ENCODE data around the gene CGREF1.

DNA sequence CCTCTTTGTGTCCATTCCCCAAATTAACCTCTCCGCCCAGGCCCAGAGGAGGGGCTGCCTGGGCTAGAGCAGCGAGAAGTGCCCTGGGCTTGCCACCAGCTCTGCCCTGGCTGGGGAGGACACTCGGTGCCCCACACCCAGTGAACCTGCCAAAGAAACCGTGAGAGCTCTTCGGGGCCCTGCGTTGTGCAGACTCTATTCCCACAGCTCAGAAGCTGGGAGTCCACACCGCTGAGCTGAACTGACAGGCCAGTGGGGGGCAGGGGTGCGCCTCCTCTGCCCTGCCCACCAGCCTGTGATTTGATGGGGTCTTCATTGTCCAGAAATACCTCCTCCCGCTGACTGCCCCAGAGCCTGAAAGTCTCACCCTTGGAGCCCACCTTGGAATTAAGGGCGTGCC, 18.9 kb downstream of the CGREF1 start:
- TF ChIP-seq EZH2 (IDR thresholded peaks at IDR 0.05; ENCODE audit: borderline replicate concordance, insufficient read depth, low read length, poor library complexity, severe bottlenecking) (no peak), RAD21 (conservative IDR thresholded peaks at IDR 0.05) (no peak)
- TF ChIP-seq, protein P1, sequence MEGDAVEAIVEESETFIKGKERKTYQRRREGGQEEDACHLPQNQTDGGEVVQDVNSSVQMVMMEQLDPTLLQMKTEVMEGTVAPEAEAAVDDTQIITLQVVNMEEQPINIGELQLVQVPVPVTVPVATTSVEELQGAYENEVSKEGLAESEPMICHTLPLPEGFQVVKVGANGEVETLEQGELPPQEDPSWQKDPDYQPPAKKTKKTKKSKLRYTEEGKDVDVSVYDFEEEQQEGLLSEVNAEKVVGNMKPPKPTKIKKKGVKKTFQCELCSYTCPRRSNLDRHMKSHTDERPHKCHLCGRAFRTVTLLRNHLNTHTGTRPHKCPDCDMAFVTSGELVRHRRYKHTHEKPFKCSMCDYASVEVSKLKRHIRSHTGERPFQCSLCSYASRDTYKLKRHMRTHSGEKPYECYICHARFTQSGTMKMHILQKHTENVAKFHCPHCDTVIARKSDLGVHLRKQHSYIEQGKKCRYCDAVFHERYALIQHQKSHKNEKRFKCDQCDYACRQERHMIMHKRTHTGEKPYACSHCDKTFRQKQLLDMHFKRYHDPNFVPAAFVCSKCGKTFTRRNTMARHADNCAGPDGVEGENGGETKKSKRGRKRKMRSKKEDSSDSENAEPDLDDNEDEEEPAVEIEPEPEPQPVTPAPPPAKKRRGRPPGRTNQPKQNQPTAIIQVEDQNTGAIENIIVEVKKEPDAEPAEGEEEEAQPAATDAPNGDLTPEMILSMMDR (IDR thresholded peaks at IDR 0.05; ENCODE audit: poor library complexity, severe bottlenecking) = no peak
- TF ChIP-seq, protein P2, sequence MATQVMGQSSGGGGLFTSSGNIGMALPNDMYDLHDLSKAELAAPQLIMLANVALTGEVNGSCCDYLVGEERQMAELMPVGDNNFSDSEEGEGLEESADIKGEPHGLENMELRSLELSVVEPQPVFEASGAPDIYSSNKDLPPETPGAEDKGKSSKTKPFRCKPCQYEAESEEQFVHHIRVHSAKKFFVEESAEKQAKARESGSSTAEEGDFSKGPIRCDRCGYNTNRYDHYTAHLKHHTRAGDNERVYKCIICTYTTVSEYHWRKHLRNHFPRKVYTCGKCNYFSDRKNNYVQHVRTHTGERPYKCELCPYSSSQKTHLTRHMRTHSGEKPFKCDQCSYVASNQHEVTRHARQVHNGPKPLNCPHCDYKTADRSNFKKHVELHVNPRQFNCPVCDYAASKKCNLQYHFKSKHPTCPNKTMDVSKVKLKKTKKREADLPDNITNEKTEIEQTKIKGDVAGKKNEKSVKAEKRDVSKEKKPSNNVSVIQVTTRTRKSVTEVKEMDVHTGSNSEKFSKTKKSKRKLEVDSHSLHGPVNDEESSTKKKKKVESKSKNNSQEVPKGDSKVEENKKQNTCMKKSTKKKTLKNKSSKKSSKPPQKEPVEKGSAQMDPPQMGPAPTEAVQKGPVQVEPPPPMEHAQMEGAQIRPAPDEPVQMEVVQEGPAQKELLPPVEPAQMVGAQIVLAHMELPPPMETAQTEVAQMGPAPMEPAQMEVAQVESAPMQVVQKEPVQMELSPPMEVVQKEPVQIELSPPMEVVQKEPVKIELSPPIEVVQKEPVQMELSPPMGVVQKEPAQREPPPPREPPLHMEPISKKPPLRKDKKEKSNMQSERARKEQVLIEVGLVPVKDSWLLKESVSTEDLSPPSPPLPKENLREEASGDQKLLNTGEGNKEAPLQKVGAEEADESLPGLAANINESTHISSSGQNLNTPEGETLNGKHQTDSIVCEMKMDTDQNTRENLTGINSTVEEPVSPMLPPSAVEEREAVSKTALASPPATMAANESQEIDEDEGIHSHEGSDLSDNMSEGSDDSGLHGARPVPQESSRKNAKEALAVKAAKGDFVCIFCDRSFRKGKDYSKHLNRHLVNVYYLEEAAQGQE (IDR thresholded peaks at IDR 0.05; ENCODE audit: borderline replicate concordance) = no peak
